NCI-H82 treated with DMSO at 0.1 percent for 48 hours (cell line): ENCODE measurements around the gene NOVA2.

ENCODE experiments used
- DNase-seq: peaks from one replicate; lab custom pipeline; 2025; ENCODE audit not compliant: unreplicated experiment; lab: John Stamatoyannopoulos, UW

Gene NOVA2

DNA sequence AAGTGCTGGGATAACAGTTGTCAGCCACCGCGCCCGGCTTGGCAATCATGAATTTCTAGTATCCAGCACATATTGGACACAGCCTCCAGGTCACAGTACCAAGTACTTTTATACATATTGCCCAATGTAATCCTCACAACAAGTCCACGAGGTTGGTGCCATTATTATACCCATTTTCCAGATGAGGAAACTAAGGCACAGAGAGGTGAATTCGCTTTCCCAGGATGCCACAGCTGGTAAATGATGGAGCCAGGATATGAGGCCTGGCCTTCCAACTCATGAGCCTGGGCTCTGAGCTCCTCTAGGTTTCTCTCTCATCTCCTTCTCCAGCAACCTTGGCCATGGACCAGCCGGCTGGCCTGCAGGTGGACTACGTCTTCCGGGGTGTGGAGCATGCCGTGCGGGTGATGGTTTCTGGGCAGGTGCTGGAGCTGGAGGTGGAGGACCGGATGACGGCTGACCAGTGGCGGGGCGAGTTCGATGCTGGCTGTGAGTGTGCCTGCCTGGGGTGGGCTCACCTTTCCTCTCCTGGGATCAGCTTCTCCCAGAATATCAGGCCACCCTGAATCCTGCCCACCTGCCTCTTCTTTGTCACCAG, 29.1 kb upstream of the NOVA2 start:
- no peak for DNase-seq

DNA sequence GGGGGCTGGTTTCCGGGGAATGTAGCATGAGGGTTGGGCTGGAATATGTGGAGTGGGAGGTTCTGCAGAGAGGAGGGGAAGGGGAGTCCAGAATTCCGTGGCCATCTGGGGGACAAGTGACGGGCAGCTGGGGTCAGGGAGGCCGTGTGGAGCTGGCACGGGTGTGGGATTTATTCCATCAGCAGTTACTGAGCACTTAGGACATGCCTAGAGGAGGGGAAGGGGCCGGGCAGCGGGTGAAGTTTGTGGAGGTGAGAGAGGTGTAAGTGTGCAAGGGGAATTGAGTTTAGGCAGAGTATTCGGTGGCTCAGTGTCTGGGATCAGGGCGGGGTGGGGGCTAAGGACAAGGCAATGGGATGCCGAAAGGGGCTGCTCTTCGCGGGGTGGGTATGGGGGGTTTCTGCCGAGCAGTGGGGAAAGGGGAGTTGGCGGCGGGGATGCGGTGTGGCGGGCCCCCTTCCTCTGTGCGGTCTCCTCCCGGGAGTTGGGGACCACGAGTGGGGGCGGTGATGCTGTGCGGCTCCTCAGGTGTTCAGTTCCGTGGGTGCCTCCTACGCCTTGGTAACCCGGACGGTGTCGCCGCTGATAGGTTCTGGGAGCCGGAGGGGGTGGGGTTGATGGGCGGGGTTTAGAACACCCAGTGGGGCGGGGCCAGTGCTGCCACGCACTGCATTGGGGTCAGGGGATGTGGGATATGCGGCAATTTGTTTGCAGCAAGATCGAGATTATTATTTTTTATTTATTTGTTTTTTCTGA, 27.0 kb upstream of the NOVA2 start:
- DNase-seq, result peak; percentile 34

DNA sequence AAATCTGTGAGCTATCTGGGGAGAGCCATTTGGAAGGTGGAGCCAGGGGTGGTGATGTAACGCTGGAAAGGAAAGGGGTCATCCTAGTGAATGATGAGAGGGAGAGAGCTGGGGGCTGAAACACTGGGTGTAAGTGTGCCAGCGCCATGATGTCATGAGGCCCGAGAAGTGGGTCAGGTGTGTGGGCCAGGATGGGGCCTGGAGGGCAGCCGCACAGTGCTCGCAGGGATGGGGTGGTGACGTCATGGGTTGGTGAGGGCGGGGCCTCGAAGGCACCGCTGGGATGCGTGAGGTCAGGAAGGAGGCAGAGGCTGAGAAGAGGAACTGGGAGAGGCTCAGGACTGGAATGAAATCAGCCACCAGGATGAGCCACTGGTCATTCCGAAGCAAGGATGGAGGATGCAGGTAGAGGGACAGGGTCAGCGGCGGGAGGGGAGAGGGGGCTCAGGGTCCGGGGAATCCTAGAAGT, 26.0 kb upstream of the NOVA2 start:
- DNase-seq, result no peak

DNA sequence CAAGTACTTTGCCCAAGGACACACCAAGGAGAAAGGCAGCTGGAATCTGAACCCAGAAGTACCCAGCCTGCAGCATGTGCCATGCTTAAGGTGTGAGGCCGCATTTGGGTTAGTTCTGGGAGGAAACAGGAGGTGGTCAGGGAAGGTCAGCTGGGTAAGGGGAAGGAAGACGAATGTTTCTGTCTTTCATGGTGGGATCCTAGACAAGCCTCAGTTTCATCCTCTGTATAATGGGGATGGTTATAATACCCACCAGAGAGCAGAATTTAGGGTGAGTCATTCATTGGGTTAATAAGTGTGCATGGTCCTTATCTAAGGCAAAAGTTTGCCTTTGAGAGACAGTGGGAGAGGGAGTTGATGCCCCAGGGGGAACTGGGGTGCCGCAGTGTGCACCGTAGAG, 25.2 kb upstream of the NOVA2 start:
- no peak for DNase-seq

DNA sequence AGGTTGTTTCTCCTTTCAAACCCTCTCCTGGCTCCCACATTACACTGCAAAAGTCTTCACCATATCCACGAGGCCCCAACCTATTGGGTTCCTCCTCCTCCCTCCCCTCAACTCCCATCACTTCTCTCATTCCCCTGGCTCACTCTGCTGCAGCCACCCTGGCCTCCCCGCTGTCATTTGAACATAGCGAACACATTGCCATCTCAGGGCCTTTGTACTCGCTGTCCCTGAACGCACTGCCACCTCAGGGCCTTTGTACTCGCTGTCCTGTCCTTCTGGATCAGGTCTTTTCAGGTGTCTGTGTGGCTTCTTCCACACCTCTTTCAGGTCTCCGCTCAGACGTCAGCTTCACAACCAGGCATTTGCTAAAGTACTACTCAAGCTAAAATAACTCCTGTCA, 23.3 kb upstream of the NOVA2 start:
- no peak for DNase-seq

DNA sequence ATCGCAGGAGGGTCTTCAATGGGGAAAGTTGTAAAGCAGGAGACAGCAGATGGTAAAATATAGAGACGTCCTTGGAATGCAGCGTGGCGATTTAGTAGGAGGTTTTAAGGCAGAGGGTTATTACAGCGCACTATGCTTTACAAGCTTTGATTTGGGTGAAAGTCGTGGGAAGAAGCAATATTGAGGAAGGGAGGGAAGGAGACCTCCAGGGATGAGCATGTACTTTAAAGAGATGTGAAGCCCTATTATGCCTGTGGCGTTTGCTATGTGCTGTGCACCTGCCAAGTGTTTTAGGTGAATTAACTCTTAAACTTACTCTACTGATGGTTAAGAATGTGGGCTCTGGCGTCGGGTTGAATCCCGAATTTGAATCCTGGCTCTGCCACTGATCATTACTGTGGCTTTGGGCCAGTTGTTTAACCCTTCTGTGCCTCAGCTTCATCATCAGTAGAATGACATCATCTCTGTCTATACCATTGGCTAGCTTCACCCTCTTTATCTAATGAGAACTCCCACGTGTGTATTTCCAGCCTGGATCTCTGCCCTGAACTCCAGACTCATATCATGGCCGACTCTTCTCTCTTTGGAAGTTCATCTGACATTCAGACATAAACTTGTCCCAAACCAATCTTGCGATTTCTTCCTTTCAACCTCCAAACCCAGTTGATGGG, 22.2 kb upstream of the NOVA2 start:
- no peak for DNase-seq

DNA sequence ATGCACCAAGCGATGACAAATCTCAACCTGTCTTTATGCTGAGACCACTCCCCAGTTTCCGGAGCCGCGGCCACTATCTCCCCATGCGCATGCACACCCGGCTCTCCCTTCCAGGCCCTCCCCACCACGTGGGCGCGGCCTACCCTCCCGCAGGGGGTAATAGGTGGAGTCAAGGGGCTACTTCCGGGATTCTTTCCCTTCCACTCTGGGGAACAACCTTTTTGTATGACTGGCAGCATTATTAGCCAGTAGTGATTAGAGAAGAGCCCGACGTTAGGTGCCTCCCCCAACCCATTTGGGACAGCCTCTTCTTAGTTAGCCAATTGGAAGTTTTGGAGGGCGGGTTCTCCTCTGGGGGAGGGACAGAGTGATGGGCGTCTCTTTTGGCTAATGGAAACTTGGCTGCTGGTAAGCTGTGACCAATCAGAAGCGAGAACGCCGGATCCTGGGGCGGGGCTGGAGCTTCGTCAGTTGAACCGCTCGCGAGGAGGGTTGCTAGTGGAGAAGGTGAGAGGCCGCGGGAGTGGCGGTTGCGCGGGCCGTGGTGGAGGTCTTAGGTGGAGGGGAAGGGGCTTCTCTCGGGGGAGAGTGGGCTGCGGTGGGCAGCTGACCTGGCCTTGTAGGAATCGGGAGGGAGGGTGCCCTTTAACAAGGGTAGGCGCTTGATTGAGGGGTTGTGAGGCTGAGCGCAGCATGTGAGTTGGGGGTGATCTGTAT, 21.5 kb upstream of the NOVA2 start, which contains the start of gene CCDC61:
TSS of gene CCDC61 (plus strand) at position 470 of the 717 bp plus-strand sequence. CDS start 7,552 bp downstream, outside the sequence.
- DNase-seq, result peak; percentile 100

DNA sequence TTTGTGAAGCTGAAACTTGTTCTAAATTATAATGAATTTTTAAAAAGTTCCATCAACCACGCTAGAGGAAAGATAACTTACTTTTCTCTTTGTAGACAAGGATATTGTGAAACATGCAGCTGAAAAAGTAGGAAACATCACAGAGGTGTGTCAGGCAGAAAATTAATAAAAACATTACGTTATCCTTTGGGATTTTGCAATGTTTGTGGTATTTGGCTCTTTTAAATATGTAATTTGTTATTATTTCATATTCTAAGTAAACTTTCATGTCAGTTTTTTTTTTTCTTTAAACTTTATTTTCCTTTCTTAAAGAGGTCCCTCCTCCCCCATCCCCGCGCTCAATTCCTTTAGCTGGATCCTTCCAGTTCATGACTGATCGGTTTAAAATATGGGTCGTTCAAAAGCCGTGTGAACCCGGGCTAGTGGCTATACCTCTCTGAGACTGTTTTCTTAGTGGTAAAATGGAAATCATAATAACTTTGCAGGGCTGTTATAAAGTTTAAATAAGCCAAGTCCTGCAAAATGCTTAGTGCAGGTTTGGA, 20.9 kb upstream of the NOVA2 start:
- no peak for DNase-seq

DNA sequence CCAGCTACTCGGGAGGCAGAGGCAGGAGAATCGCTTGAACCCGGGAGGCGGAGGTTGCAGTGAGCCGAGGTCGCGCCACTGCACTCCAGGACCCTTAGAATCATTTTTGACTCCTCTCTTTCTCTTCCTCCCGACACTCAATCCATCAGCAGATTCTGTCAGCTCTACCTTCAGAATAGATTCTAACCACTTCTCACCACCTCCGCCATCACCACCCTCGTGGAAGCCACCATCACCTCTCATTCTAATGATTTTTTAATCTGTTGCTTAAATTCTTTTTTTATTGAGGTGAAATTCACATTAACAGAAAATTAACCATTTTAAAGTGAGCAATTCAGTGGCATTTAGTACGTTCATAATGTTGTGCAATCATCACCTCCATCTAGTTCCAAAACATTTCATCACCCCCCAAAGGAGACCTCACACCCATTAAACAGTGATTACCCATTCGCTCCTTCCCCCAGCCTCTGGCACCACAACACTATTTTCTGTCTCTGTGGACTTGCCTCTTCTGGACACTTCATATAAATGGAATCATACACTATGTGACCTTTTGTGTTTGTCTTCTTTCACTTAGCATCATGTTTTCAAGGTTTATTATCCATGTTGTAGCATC, 16.6 kb upstream of the NOVA2 start:
- no peak for DNase-seq

DNA sequence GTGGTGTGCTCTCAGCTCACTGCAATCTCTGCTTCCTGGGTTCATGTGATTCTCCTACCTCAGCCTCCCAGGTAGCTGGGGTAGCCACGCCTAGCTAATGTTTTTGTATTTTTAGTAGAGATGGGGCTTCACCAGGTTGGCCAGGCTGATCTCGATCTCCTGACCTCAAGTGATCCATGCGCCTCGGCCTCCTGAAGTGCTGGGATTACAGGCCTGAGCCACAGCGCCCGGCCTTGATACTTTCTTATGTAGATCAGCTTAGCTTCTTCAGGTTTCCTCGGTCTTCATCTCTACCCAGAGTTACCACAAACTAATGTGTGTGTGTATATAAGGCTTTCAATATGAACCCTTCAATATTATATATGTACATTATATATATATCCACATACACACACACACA, 11.7 kb upstream of the NOVA2 start:
- no peak for DNase-seq

DNA sequence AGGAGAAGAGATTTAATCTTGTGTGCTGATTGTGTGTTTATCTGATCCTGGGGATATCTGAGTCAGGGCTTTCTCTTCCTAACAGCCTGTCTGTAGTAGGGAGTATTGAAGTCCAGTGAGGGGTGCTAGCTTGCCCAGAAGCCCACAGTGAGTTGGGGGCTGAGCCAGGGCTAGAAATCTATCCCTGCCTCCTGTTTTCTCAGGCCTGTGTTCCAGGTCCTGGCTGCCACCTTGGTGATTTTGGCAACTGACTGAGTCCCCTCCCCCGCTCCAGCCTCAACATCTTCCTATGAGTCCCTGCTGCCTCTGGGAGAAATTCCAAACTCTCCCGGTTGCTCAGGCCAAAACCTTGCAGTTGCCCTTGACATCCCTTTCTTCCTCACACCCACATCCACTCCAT, 7.7 kb upstream of the NOVA2 start:
- DNase-seq, result no peak

DNA sequence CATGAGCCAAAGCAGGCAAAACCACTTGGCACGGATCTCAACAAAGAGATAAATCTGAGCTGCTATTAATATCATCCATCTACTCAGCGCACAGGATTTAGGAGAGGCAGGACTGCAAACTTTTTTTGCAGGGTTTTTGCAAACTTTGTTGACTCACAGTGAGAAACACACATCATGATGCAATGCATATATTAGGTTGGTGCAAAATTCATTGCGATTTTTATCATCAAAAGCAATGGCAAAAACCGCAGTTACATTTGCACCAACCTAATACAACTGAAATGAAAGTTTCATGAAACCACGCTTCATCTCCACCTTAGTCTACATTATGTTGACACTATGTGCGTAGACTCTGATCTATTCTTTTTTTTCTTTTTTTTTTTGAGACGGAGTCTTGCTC, 4.5 kb upstream of the NOVA2 start:
- DNase-seq, result no peak

DNA sequence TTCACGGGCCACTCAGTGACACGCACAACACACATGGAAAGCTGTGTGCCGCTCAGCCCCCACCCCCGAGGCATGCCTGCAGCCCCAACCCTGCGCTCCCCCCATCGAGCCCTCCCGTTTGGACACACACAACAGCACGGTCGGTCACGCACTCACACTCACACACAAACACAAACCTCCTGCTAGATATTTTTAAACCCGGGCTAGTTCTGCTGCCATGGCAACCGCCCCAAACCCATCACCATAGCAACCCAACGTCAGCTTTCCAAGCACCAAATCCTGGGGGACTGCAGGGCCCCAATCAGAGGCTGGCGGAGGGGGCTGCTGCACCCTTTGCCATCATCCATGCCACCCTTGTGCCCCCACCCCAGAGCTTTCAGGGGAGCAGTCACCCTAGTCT, 2.5 kb upstream of the NOVA2 start:
- no peak for DNase-seq

DNA sequence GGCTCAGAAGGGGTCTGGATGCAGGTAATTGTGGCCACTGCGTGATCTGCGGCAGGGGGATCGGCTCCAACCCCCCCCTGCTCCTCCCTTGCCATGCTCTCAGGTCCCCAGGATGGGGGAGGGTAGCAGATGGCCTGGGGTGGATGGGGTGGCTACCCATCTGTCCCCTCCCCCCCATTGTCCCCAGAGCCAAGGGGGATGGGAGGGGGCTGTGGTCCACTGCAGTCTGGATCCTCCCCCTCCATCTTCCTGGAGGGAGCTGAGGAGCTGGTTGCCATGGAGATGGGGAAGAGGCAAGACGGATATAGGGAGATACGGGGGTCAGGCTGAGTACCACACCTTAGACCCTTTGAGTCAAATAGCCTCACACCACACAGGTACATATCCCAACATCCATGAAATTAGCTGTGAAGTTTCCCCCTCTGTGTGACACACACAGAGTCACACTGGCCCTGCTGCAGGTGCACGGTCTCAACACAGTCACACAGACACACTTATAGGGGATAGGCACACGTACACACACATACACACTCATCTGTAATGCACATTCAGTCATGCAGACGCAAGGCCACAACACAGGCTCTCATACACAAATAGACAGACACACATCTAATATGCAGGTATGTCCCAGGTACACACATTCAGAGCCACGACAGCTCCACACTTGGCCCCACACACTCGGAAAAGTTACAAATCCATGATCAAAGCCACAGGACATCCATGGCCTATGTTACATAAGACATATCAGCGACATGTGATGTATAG, 1.8 kb upstream of the NOVA2 start:
- DNase-seq, result no peak

DNA sequence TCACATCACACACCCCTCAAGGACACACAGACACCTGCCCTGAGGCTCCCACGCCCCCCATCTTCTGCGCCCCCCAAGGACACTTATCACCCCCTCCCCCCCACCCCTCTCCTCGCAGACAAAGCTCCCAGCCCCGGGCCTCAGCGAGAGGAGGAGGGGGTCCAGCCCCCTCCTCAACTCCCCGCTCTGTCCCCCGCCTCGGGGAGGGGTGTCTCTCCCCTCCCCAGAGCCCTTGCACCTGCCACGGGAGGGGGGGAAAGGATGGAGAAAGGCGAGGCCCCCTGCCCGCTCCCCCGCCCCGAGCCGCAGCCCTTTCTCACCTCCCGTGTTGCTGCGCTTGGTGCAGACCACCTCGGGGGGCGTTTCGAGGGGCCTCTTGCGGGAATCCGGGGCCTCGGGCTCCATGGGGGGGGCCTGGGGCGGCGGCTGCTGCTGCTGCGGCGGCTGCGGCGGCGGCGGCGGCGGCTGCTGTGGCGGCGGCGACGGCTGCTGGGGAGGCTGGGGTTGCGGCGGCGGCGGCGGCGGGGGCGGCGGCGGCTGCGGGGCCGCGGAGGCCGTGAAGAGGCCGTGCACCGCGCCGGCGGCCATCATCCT, 621 bp downstream of the NOVA2 start:
- no peak for DNase-seq

DNA sequence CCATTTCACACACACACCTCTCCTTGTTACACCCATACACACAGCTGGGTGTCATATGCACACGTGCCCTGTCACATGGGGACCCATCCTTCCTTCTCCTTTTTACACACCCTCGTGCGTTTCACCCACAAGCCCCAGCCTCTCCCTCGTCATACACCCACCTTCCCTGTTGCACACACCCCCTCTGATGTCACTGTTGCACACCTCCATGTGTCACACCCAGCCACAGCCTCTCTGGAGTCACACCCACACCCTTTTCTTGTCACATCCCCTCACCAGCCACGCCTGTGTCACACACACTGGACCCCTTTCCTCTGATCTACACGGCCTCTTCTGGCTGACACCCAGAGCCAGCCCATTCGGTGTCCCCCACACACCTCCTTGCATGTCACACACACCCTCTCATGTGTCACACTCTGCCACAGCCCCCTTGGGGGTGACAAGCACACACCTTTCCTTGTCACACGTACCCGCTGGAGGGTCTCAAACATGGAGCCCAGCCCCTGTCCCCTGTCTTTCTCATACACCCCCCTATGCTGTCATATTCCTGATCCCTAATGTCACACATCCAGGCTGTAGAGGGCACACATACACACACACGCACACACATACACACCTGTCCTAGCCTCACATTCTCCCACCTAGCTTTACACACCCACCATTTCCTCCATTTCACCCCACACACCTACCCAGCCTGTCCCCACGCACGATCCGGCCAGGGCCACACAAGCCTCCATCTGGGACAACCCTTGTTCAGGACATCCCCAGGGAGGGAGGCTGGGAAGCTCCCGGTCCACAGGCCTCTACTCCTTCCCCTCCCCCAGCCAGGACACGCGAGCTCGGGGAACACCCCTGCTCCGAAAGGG, 1.4 kb downstream of the NOVA2 start:
- no peak for DNase-seq

DNA sequence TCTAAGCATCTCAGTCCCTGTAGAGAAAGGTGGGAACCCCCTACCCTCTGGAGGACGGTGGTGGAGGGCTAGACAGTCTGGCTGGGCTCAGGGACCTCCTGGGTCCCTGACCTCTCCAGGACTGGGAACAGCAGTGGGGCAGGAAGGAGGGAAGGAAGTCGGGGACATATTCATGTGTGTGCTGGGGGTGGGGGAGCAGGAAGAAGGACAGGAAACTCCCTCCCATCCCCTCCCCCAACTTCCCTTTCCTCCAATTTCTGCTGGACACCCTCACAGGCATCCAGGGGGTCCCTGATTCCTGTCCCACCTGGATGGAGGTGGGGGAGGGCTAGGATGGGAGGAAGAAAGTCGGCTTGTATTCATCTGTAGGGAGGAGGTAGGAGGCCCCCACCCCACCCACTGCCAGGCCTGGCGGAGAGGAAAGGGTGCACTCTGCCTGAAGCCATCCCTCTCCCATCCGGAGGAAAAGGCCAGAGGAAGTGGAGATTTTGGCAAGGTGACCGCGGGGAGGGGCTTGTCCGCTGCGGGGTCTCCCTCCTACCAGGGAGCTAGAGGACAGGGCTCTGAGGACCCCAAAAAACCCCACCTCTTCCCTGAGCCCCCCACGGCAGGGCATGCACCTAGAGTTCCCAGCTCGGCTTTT, 2.3 kb downstream of the NOVA2 start:
- DNase-seq, result no peak

DNA sequence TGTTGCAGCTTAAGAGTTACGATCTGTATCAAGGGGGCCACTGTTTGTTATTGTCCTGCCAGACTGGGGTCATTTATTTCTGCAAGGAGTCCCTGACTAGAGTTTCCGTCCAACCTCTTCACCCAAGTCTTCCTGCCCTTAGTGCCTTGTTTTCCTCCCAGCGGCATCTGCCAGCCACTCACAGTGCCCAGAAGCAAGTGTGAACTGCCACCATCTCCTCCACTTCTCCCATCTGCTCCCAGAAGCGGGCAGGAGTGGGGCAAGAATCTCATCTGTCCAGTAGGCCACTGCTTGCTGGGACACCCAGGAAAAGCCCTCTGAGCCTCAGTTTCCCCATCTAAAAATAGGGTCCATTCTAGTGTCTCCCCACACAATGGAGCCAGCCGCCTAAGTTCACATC, 4.0 kb downstream of the NOVA2 start:
- no peak for DNase-seq
